Endothelial cell of hepatic sinusoid (primary cell): ENCODE data around the gene CCDC89.
"Not testable (repeated sequence)": the region's sequence is repeated elsewhere in the genome, so short reads cannot be mapped to it uniquely, and the experiment has no call there.

Source experiments
- in situ Hi-C: cut with HindIII; loops from 2 replicates; pipeline ENCODE4 v1.10.0; 2017; ENCODE audit warnings: low sequenced_read_pairs

CCDC89 gene

DNA sequence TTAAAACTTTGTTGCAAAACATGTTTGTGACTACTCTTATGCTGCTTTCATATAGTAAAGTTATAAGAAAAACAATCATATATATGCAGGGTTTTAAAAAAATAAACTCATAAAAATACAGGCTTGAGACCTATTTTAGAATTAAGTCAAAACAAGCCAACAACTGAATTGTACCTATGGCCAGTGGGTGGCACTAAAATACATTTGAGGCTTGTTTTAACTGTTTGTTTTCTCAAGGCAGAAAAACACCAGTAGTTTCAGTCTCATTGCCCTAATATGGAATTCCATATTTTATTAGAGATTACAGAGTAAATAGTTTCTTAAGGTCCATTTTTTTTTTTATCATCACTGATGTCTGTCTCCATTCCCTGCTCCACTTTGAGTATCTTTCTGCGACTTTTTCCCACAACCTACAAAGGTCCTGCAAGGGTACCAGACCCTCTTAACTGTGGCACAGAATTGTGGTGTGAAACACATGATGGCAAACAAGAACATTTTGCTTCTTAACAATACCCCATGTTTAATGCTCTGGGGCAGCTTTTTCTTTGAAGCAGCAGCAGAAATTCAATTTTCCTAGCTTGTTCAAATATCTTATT lies 8.5 kb upstream of the CCDC89 start:
- in situ Hi-C loops, result no loop called here

DNA sequence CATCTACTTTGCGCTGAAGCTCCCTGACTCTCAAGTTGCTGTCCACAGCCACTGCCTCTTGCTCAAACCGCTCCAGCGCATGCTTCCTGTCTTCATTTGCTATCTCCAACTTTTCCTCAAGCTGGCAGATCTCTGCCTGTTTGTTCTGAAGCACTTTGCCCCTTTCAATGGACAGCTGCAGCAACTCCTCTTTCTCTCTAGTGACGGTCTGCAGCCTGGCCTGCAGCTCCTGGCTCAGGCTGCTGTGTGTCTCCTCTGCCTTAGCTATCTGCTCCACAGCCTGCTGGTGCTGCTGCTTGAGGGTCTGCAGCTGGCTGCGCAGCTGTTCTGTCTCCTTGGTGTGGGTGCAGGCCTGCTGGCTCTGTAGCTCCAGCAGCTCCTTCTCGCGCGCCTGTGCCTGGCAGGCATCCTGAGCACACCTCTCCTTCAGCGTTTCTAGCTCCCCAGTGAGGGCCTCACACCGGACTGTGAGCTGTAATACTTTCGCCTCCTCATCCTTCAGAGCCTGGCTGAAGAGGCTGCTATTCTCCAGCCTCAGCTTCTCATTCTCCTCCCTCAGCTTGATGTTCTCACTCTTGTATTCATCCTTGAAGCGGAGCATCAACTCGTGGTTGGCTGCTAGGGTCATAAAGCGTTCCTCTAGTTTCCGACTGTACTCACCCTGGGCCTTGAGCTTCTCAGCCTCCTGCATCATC lies 723 bp downstream of the CCDC89 start:
- in situ Hi-C loops, result no loop called here

- in situ Hi-C loops, result no loop called here
Observed at GRCh38 chr11:85682330-85683305, 3.4 kb downstream of the CCDC89 start.

DNA sequence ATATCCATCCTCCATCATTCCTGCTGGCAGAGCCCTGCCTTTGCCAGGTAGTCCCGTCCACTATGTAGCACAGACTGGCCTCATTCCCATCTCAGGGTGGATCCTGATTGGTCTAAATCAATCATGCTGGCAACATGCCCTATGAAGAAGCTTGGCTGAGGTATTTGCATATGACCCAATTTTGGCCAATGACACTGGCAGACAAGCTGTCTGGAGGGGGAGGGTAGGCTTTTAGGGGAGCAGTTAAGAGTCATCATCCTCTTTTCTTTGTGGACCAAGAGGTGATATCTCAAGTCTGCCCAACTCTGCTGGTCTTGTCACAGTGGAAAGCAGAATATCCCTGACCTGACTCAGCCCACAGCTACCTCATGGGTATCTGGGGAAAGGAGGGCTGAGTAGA lies 5.1 kb downstream of the CCDC89 start:
- in situ Hi-C loops, result no loop called here

DNA sequence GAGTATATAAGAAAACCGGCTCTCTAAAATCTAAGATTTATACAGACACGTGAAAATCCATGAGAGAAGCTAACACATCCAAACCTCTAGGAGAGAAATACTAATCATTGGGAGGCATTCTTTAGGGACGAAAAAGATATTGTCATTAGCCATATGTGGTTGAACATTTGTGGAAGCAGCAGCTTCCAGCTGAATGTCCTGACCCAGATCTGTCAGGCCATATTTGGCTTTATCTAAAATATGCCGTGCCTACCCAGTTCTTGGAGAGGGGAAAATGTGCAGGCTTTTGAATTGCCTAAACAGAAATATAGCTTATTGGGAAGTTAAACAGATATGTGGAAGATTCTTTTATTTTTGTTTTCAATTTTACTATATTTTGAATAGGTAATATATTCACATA lies 6.4 kb downstream of the CCDC89 start:
- in situ Hi-C loops, result loop anchor here (5.0 kb wide), 1 partner anchor 78 kb away; no protein-coding TSS in a partner anchor

DNA sequence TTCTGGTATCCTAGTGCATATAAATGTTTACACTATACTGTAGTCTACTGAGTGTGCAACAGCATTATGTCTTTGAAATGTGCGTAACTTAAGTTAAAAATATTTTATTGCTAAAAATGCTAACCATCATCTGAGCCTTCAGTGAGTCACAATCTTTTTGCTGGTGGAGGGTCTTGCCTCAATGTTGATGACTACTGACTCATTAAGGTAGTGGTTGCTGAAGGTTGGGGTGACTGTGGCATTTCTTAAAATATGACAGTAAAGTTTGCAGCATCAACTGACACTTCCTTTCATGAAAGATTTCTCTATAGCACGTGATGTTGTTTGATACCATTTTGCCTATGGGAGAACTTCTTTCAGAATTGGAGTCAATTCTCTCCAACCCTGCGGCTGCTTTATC lies 12.6 kb downstream of the CCDC89 start:
- in situ Hi-C loops, result no loop called here

DNA sequence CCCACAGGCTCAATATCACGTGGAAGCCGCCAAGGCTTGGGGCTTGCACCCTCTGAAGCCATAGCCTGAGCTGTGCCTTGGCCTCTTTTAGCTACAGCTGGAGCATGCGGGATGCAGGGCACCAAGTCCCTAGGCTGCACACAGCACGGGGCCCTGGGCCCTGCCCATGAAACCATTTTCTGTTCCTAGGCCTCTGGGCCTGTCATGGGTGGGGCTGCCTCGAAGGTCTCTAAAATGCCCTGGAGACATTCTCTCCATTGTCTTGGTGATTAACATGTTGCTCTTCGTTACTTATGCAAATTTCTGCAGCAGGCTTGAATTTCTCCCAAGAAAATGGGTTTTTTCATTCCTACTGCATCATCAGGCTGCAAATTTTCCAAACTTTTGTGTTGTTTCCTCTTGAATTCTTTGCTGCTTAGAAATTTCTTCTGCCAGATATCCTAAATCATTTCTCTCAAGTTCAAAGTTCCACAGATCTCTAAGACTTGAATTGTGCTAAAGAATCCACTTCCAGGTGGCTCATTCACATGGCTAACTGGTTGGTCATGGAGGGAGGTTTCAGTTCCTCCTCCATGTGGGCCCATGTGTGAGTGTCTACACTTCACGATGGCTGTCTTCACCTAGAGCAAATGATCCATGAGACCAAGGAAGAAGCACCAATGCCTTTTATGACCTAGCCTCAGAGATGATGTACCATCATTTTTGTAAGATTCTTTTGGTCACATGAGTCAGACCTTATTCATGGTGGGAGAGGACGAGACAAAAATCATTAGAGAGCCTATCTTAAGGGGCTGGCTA lies 13.7 kb downstream of the CCDC89 start:
- in situ Hi-C loops, result no loop called here

- in situ Hi-C loops, result not testable (repeated sequence)
Observed at GRCh38 chr11:85670949-85671663, 14.9 kb downstream of the CCDC89 start.

GRCh38 chr11:85668157-85668556 lies 17.8 kb downstream of the CCDC89 start:
- in situ Hi-C loops, result no loop called here

DNA sequence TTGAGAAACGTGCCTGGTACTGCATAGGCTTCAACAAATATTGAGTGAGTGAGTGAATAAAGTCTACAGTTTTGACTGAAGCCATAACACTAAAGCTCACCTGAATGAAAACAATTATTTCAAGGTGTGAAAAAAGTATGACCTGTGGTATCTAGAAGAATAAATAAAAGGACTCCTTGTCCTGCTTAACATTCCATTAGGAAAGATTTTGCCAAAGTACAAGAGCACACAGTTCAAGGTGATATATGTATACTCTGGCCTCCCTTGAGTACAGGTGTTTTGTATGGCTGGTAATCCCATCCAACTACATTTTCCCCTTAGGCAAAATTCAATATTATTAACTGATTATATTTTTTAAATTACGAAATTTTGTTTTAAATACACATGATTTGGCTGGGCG lies 19.3 kb downstream of the CCDC89 start:
- in situ Hi-C loops, result no loop called here

DNA sequence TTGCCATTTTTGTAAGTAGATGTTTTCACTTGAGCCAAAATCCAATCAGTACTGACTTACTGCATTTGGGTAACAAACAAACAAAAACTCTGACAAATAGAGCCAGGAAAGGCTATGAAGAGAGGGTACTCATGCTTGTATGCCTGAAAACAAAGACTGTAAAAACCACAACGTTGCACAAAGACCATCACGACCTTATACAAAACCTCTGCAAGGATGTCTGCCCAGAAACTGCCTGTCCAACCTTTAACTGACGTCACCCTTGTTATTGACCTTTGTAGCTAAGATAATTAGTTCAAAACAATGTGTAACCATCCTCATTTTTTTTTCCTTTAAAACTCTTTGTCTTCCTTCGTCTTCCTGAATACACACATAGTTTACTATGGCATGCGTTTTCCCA lies 20.3 kb downstream of the CCDC89 start:
- in situ Hi-C loops, result no loop called here

DNA sequence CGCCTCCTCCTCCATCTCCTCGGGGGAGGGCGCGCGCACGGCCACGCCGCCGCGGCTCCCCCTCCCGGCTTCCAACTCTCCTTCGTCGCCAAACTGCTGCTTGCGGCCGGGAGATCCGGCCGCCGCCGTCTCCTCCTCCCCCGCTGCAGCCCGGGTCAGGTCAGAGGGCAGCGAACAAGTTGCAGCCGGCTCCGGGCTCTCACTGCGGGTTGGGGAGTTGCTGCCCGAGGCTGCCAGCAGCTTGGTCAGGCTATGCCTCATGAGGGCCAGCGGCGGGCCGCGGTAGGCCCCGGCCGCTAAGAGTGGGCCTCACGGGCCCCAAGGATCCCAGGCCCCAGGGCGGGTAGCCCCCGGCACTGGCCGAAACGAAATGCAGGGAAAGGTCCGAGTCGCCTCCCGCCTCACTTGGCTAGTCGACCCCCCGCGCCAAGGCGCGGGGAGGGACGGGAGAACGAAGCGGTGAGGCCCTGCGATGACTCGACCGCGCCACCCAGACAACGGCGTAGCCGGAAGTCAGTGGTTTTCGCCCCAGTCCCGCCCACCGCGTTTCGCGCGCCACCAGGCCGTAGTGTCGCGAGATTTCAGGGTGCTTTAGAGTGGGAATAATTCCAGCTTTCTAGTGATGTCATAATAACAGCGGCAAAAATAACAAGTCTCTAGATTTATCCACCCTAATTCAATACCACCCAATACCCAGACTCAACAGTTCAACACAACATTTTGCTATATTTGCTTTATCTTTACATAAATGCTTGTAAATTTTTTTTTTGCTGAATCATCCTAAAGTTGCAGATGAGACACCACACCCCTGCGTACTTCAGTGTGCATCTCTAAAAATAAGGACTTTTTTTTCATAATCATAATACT lies 21.1 kb downstream of the CCDC89 start, which contains the start of gene CREBZF:
CREBZF (minus strand) TSS at position 515 of the 867 bp plus-strand sequence; CDS start at position 261, 254 bp downstream.
- in situ Hi-C loops, result no loop called here

DNA sequence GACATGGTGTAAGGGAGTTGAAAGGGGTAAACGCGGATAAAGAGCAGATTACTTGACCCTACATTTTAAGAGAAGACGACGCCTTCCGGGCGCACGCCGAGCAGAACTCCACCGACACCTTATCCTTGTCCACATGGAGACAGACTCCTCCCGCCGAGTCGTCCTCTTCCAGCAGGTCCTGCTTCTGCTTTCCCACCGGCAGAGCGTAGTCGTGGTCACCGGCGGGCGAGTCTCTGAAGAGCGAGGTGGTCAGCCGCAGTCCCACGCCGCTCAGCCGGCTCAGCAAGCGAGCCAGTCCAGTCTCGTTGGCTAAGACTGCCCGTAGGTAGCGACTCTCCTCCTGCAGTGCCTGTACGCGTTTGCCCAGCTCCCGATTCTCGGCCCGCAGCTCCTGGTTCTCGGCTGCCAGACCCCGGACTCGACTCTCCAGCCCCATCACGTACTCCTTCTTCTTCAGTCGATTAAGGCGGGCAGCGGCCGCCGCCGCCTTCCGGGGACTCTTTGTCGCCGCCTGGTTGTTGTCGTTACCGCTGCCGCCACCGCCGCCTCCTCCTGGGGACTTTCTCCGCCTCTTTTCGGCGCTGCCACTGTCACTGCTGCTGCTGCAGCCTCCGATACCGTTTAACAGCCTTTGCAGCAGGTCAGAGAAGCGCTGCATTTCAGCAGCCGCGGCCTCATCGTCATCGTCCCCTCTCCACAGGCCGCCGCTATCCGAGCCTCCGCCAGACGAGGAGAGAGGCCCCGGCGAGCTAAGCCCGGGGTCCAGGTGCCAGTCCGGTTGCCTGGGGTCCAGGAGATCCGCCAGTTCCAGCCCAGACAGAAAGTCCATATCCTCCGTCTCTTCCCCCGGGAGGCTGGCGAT lies 22.0 kb downstream of the CCDC89 start:
- in situ Hi-C loops, result no loop called here

GRCh38 chr11:85663080-85663752 lies 22.8 kb downstream of the CCDC89 start:
- in situ Hi-C loops, result no loop called here

DNA sequence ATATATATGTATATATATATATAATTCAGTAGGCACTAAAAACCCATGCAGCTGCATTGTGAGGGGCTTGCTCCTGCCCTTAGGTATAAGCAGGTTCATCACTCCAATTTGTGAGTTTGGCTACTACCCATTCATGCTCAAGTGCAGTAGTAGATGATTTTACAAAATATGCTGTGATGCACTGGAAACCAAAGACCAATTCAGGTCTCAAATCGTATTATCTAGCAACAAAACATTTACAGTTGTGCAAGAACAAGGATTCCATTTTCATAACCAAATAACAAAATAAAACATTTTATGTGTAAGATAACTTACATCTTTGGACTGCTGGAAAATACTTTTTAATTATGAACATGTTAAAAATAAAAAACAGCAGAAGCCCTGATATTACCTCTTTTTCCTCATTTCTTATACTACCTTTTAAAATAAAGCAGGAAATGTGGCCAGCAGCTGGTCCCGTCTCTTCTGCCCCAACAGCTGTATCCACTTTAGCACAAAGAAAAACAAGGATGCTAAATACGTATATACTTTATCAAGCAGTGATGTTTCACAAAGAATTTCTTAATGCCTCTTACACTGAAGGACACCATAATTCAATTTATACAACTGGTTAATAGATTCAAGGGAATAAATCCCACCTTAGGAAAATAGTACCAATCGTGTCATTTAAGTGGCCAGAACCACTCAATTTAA lies 23.9 kb downstream of the CCDC89 start:
- in situ Hi-C loops, result no loop called here

- in situ Hi-C loops, result no loop called here
Observed at GRCh38 chr11:85658180-85658579, 27.8 kb downstream of the CCDC89 start.

DNA sequence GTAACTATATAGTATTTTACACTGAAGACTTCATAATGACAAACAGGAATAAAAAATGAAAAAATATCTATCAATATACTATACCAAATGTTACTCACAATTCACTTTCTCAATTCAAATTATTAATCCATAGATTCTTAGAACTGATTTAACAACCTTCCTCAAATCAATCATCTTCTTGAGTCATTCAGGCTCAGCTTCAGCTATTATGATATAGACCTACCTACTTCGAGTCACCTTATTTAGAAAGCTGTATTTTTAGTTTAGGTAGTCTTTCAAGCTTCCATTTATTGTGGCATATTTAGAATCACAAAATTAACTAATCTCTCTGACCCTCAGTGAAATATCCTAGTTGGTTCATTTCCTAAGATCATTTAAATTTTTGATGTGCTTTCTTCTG lies 29.2 kb downstream of the CCDC89 start:
- in situ Hi-C loops, result no loop called here
